DOHH2 (cell line): ENCODE results near the gene OR10J5.

Experiments
- EZH2phosphoT487 ChIP-seq: fragments of 200-600 bp; sonication (generic); IDR thresholded peaks from 2 replicates; pipeline ENCODE4 v1.6.1; 2017; ENCODE audit warnings: borderline replicate concordance, mild to moderate bottlenecking, antibody characterized with exemption, low read length, moderate library complexity, mixed read lengths
- TF ChIP-seq, protein P1 (sequence below): fragments of 200-600 bp; sonication (generic); IDR thresholded peaks from one replicate; pipeline ENCODE4 v1.5.1; 2014; ENCODE audit warnings: antibody characterized with exemption, mild to moderate bottlenecking, low read depth, low read length; ENCODE audit not compliant: poor library complexity, severe bottlenecking

- TF ChIP-seq, protein P1, sequence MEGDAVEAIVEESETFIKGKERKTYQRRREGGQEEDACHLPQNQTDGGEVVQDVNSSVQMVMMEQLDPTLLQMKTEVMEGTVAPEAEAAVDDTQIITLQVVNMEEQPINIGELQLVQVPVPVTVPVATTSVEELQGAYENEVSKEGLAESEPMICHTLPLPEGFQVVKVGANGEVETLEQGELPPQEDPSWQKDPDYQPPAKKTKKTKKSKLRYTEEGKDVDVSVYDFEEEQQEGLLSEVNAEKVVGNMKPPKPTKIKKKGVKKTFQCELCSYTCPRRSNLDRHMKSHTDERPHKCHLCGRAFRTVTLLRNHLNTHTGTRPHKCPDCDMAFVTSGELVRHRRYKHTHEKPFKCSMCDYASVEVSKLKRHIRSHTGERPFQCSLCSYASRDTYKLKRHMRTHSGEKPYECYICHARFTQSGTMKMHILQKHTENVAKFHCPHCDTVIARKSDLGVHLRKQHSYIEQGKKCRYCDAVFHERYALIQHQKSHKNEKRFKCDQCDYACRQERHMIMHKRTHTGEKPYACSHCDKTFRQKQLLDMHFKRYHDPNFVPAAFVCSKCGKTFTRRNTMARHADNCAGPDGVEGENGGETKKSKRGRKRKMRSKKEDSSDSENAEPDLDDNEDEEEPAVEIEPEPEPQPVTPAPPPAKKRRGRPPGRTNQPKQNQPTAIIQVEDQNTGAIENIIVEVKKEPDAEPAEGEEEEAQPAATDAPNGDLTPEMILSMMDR = no peak
- TF ChIP-seq EZH2phosphoT487 = no peak
Observed at GRCh38 chr1:159548126-159548525, 12.3 kb upstream of the OR10J5 start.
